SU-DHL-6 (cell line): Measurements from ENCODE around the gene PRKN.

Experiments
- H2AFZ ChIP-seq: fragments of 200-600 bp; sonication (generic); 2 replicates; pipeline ENCODE4 v1.6.1; 2014; ENCODE audit warnings: low read depth, mild to moderate bottlenecking, moderate library complexity, mixed read lengths, antibody characterized with exemption, low read length; ENCODE audit not compliant: severe bottlenecking
- H3F3A ChIP-seq: fragments of 200-600 bp; shearing (Covaris generic); 2 replicates; pipeline ENCODE4 v1.6.0; 2016; ENCODE audit warnings: antibody characterized with exemption, mild to moderate bottlenecking; ENCODE audit not compliant: insufficient read depth
- H3K27ac ChIP-seq: fragments of 200-600 bp; sonication (generic); 2 replicates; pipeline ENCODE4 v1.5.1; 2016; ENCODE audit warnings: low read depth, mild to moderate bottlenecking, low read length, moderate library complexity, mixed read lengths
- H3K27me3 ChIP-seq: fragments of 200-600 bp; sonication (generic), shearing (Covaris generic); 2 replicates; pipeline ENCODE4 v1.6.0; 2014; ENCODE audit warnings: mild to moderate bottlenecking, low read length
- H3K36me3 ChIP-seq: fragments of 200-600 bp; sonication (generic); 2 replicates; pipeline ENCODE4 v1.6.1; 2014; ENCODE audit warnings: mild to moderate bottlenecking, low read length, mixed read lengths
- H3K4me2 ChIP-seq: fragments of 300-600, 200-600 bp; shearing (Covaris generic), sonication (generic); 2 replicates; pipeline ENCODE4 v1.6.0; 2014; ENCODE audit warnings: low read length, low read depth, mild to moderate bottlenecking; ENCODE audit not compliant: poor library complexity, severe bottlenecking
- H3K4me3 ChIP-seq: fragments of 200-600 bp; sonication (generic); 2 replicates; pipeline ENCODE4 v1.5.1; 2014; ENCODE audit warnings: antibody characterized with exemption, low read length, mild to moderate bottlenecking, mixed read lengths; ENCODE audit not compliant: insufficient read depth, poor library complexity, severe bottlenecking
- H3K79me2 ChIP-seq: fragments of 200-600 bp; sonication (generic); 2 replicates; pipeline ENCODE4 v1.6.1; 2014; ENCODE audit warnings: mild to moderate bottlenecking, low read length, moderate library complexity; ENCODE audit not compliant: insufficient read depth
- H3K9ac ChIP-seq: fragments of 200-600 bp; sonication (generic); 2 replicates; pipeline ENCODE4 v1.7.0; 2014; ENCODE audit warnings: mild to moderate bottlenecking, low read length
- H3K9me2 ChIP-seq: fragments of 200-600 bp; sonication (generic); replicated peaks from 2 replicates; pipeline ENCODE4 v1.6.1; 2014; ENCODE audit warnings: low read length; ENCODE audit not compliant: insufficient read depth
- H3K9me3 ChIP-seq: fragments of 200-600 bp; sonication (generic); 2 replicates; pipeline ENCODE4 v1.6.1; 2014; ENCODE audit warnings: low read length, mixed read lengths; ENCODE audit not compliant: insufficient read depth
- H4K20me1 ChIP-seq: fragments of 200-600 bp; sonication (generic); 2 replicates; pipeline ENCODE4 v1.6.1; 2014; ENCODE audit warnings: low read depth, mild to moderate bottlenecking, antibody characterized with exemption, low read length, moderate library complexity, mixed read lengths
- CTCF ChIP-seq: fragments of 200-600 bp; sonication (generic); IDR thresholded peaks from one replicate; pipeline ENCODE4 v1.5.1; 2017; ENCODE audit warnings: antibody characterized with exemption, mild to moderate bottlenecking, low read length, moderate library complexity; ENCODE audit not compliant: insufficient read depth, poor library complexity, severe bottlenecking
- EZH2phosphoT487 ChIP-seq: fragments of 200-600 bp; sonication (generic), shearing (Covaris generic); conservative IDR thresholded peaks from 2 replicates; pipeline ENCODE4 v1.6.1; 2018; ENCODE audit warnings: mild to moderate bottlenecking, antibody characterized with exemption, low read length, moderate library complexity, mixed read lengths

PRKN gene

GRCh38 chr6:161435748-161436070 is 1291.9 kb downstream of the PRKN start:
- Histone ChIP-seq H3F3A (no peaks in the 10 kb centered on the region), H3K4me3 (no peak overlapping the region), H3K9me2 (no peaks in the 10 kb centered on the region), H2AFZ (no peak overlapping the region), H3K27ac (no peak overlapping the region), H3K9ac (no peak overlapping the region), H3K9me3 (no peaks in the 10 kb centered on the region), H4K20me1 (no peaks in the 10 kb centered on the region), H3K36me3 (no peaks in the 10 kb centered on the region), H3K79me2 (no peaks in the 10 kb centered on the region), H3K4me2 (no peak overlapping the region), H3K27me3 (no peaks in the 10 kb centered on the region)
- TF ChIP-seq EZH2phosphoT487, result no peak
- no peak for TF ChIP-seq CTCF

- Histone ChIP-seq H3K9me3 (no peaks in the 10 kb centered on the region), H3K9me2 (no peaks in the 10 kb centered on the region), H3K4me3 (no peak overlapping the region), H2AFZ (no peak overlapping the region), H3K27me3 (no peaks in the 10 kb centered on the region), H3K9ac (no peak overlapping the region), H3K36me3 (no peaks in the 10 kb centered on the region), H4K20me1 (no peaks in the 10 kb centered on the region), H3K4me2 (no peak overlapping the region), H3K27ac (no peak overlapping the region), H3K79me2 (no peaks in the 10 kb centered on the region), H3F3A (no peaks in the 10 kb centered on the region)
- no peak for TF ChIP-seq CTCF
- no peak for TF ChIP-seq EZH2phosphoT487
Observed at GRCh38 chr6:161434921-161435747, 1292.4 kb downstream of the PRKN start.

- Histone ChIP-seq H3K4me3 (no peak overlapping the region), H3K27me3 (no peaks in the 10 kb centered on the region), H3K9ac (no peak overlapping the region), H2AFZ (no peak overlapping the region), H3F3A (no peaks in the 10 kb centered on the region), H3K36me3 (no peaks in the 10 kb centered on the region), H3K9me2 (no peaks in the 10 kb centered on the region), H3K79me2 (no peaks in the 10 kb centered on the region), H3K9me3 (no peaks in the 10 kb centered on the region), H3K4me2 (no peak overlapping the region), H3K27ac (no peak overlapping the region), H4K20me1 (no peaks in the 10 kb centered on the region)
- TF ChIP-seq CTCF (no peak), EZH2phosphoT487 (no peak)
Observed at GRCh38 chr6:161434350-161434749, 1293.2 kb downstream of the PRKN start.
